Measurements from ENCODE around the gene CNTNAP4.

CNTNAP4 gene

GRCh38 chr16:76390476-76390875 is 113.3 kb downstream of the CNTNAP4 start:
- ATAC-seq = no peak
- TF ChIP-seq ZFP30 (CRISPR knock-in tag; IDR thresholded peaks at IDR 0.05) (no peak), CSRNP3 (CRISPR knock-in tag; IDR thresholded peaks at IDR 0.05) (no peak), ISL1 (CRISPR knock-in tag; IDR thresholded peaks at IDR 0.05) (no peak), ZC3H10 (CRISPR knock-in tag; IDR thresholded peaks at IDR 0.05) (no peak), ESRRG (CRISPR knock-in tag; IDR thresholded peaks at IDR 0.05) (no peak), GLIS3 (CRISPR knock-in tag; IDR thresholded peaks at IDR 0.05) (no peak), ARNTL (CRISPR knock-in tag; IDR thresholded peaks at IDR 0.05; ENCODE audit: borderline replicate concordance, low read depth) (no peak), PPARA (CRISPR knock-in tag; IDR thresholded peaks at IDR 0.05; ENCODE audit: borderline replicate concordance) (no peak), RARB (CRISPR knock-in tag; IDR thresholded peaks at IDR 0.05) (no peak), OSR1 (CRISPR knock-in tag; IDR thresholded peaks at IDR 0.05) (no peak), TCF4 (CRISPR knock-in tag; IDR thresholded peaks at IDR 0.05; ENCODE audit: borderline replicate concordance) (no peak), ZNF8 (CRISPR knock-in tag; IDR thresholded peaks at IDR 0.05) (no peak), PATZ1 (CRISPR knock-in tag; IDR thresholded peaks at IDR 0.05; ENCODE audit: borderline replicate concordance) (no peak), POU6F1 (CRISPR knock-in tag; IDR thresholded peaks at IDR 0.05; ENCODE audit: borderline replicate concordance, low read depth) (no peak), ZNF565 (CRISPR knock-in tag; conservative IDR thresholded peaks at IDR 0.05; ENCODE audit: low read depth) (no peak), CREB5 (CRISPR knock-in tag; IDR thresholded peaks at IDR 0.05; ENCODE audit: low read depth) (no peak), ZNF70 (CRISPR knock-in tag; IDR thresholded peaks at IDR 0.05) (no peak), TOX (CRISPR knock-in tag; IDR thresholded peaks at IDR 0.05; ENCODE audit: borderline replicate concordance) (no peak), CSDC2 (CRISPR knock-in tag; IDR thresholded peaks at IDR 0.05) (no peak), BACH2 (CRISPR knock-in tag; IDR thresholded peaks at IDR 0.05; ENCODE audit: borderline replicate concordance) (no peak)

GRCh38 chr16:76396977-76397376 is 119.8 kb downstream of the CNTNAP4 start:
- no peak for ATAC-seq
- TF ChIP-seq ZFP3 (CRISPR knock-in tag; IDR thresholded peaks at IDR 0.05) (no peak), TOX (CRISPR knock-in tag; IDR thresholded peaks at IDR 0.05; ENCODE audit: borderline replicate concordance) (no peak), ZNF565 (CRISPR knock-in tag; conservative IDR thresholded peaks at IDR 0.05; ENCODE audit: low read depth) (no peak), GLIS3 (CRISPR knock-in tag; IDR thresholded peaks at IDR 0.05) (no peak), ARNTL (CRISPR knock-in tag; IDR thresholded peaks at IDR 0.05; ENCODE audit: borderline replicate concordance, low read depth) (no peak)

GRCh38 chr16:76409706-76410105 is 132.5 kb downstream of the CNTNAP4 start:
- TF ChIP-seq CSDC2 (CRISPR knock-in tag; IDR thresholded peaks at IDR 0.05) (no peak), ARNTL (CRISPR knock-in tag; IDR thresholded peaks at IDR 0.05; ENCODE audit: borderline replicate concordance, low read depth) (no peak), ZC3H10 (CRISPR knock-in tag; IDR thresholded peaks at IDR 0.05) (no peak)
- ATAC-seq = no peak

GRCh38 chr16:76421571-76421970 is 144.4 kb downstream of the CNTNAP4 start:
- no peak for ATAC-seq
- no peak for TF ChIP-seq ZNF8 (CRISPR knock-in tag; IDR thresholded peaks at IDR 0.05)
- TF ChIP-seq CSRNP3 (CRISPR knock-in tag; IDR thresholded peaks at IDR 0.05) = no peak
- no peak for TF ChIP-seq SNAI2 (CRISPR knock-in tag; IDR thresholded peaks at IDR 0.05)
- no peak for TF ChIP-seq ISL1 (CRISPR knock-in tag; IDR thresholded peaks at IDR 0.05)
- no peak for TF ChIP-seq ZFP3 (CRISPR knock-in tag; IDR thresholded peaks at IDR 0.05)
- no peak for TF ChIP-seq PATZ1 (CRISPR knock-in tag; IDR thresholded peaks at IDR 0.05; ENCODE audit: borderline replicate concordance)
- no peak for TF ChIP-seq GLIS3 (CRISPR knock-in tag; IDR thresholded peaks at IDR 0.05)
- TF ChIP-seq TOX (CRISPR knock-in tag; IDR thresholded peaks at IDR 0.05; ENCODE audit: borderline replicate concordance) = no peak
- no peak for TF ChIP-seq POU6F1 (CRISPR knock-in tag; IDR thresholded peaks at IDR 0.05; ENCODE audit: borderline replicate concordance, low read depth)
- no peak for TF ChIP-seq OSR1 (CRISPR knock-in tag; IDR thresholded peaks at IDR 0.05)
- TF ChIP-seq BACH2 (CRISPR knock-in tag; IDR thresholded peaks at IDR 0.05; ENCODE audit: borderline replicate concordance) = no peak

All from SK-N-SH treated with all-trans-retinoic acid at 6 μM for 48 hours (cell line).